ENCODE measurements around the gene NR6A1.

NR6A1 gene

GRCh38 chr9:124693403-124693802, 77.7 kb downstream of the NR6A1 start:
- Mint-ChIP-seq H3K9me3 (ENCODE audit: low read depth) (no peaks in the 10 kb centered on the region), H3K4me3 (no peak overlapping the region), H3K27ac (no peak overlapping the region), H3K36me3 (peaks cover 2% of the 10 kb centered on the region), H3K27me3 (no peaks in the 10 kb centered on the region), H3K4me1 (ENCODE audit: low read depth) (no peaks in the 10 kb centered on the region)

GRCh38 chr9:124688238-124688904, 82.7 kb downstream of the NR6A1 start:
- H3K36me3 Mint-ChIP-seq: peaks cover 3% of the 10 kb centered on the region
- H3K4me3 Mint-ChIP-seq: no peak overlapping the region
- H3K27ac Mint-ChIP-seq: no peak overlapping the region
- no peaks in the 10 kb centered on the region for H3K9me3 Mint-ChIP-seq (ENCODE audit: low read depth)
- H3K4me1 Mint-ChIP-seq (ENCODE audit: low read depth): no peaks in the 10 kb centered on the region
- H3K27me3 Mint-ChIP-seq: no peaks in the 10 kb centered on the region

GRCh38 chr9:124686918-124687317, 84.2 kb downstream of the NR6A1 start:
- H3K27ac Mint-ChIP-seq: no peak overlapping the region

GRCh38 chr9:124685217-124685616, 85.9 kb downstream of the NR6A1 start:
- Mint-ChIP-seq H3K36me3 (peaks cover 5% of the 10 kb centered on the region), H3K4me3 (no peak overlapping the region), H3K9me3 (ENCODE audit: low read depth) (no peaks in the 10 kb centered on the region), H3K27me3 (peaks cover 4% of the 10 kb centered on the region), H3K27ac (no peak overlapping the region), H3K4me1 (ENCODE audit: low read depth) (no peaks in the 10 kb centered on the region)

More at GRCh38 chr9:124686918-124687317, 84.2 kb downstream of the NR6A1 start:
- peaks cover 1% of the 10 kb centered on the region for H3K27me3 Mint-ChIP-seq
- peaks cover 3% of the 10 kb centered on the region for H3K36me3 Mint-ChIP-seq
- no peaks in the 10 kb centered on the region for H3K4me1 Mint-ChIP-seq (ENCODE audit: low read depth)
- no peaks in the 10 kb centered on the region for H3K9me3 Mint-ChIP-seq (ENCODE audit: low read depth)
- H3K4me3 Mint-ChIP-seq: no peak overlapping the region

GRCh38 chr9:124684169-124684568, 86.9 kb downstream of the NR6A1 start:
- no peak overlapping the region for H3K27ac Mint-ChIP-seq
- H3K9me3 Mint-ChIP-seq (ENCODE audit: low read depth): no peaks in the 10 kb centered on the region
- peaks cover 4% of the 10 kb centered on the region for H3K27me3 Mint-ChIP-seq
- H3K4me1 Mint-ChIP-seq (ENCODE audit: low read depth): no peaks in the 10 kb centered on the region
- H3K4me3 Mint-ChIP-seq: no peak overlapping the region
- H3K36me3 Mint-ChIP-seq: peaks cover 5% of the 10 kb centered on the region

GRCh38 chr9:124683043-124683442, 88.1 kb downstream of the NR6A1 start:
- H3K27ac Mint-ChIP-seq: no peak overlapping the region
- H3K4me1 Mint-ChIP-seq (ENCODE audit: low read depth): no peaks in the 10 kb centered on the region
- peaks cover 2% of the 10 kb centered on the region for H3K36me3 Mint-ChIP-seq
- peaks cover 4% of the 10 kb centered on the region for H3K27me3 Mint-ChIP-seq
- no peak overlapping the region for H3K4me3 Mint-ChIP-seq
- H3K9me3 Mint-ChIP-seq (ENCODE audit: low read depth): no peaks in the 10 kb centered on the region

GRCh38 chr9:124680714-124681390, 90.3 kb downstream of the NR6A1 start:
- Mint-ChIP-seq H3K27me3 (peaks cover 4% of the 10 kb centered on the region), H3K4me3 (no peak overlapping the region), H3K27ac (no peak overlapping the region), H3K36me3 (peaks cover 2% of the 10 kb centered on the region), H3K9me3 (ENCODE audit: low read depth) (no peaks in the 10 kb centered on the region), H3K4me1 (ENCODE audit: low read depth) (no peaks in the 10 kb centered on the region)

GRCh38 chr9:124680049-124680448, 91.1 kb downstream of the NR6A1 start:
- Mint-ChIP-seq H3K36me3 (peaks cover 2% of the 10 kb centered on the region), H3K27ac (no peak overlapping the region), H3K4me3 (no peak overlapping the region), H3K9me3 (ENCODE audit: low read depth) (no peaks in the 10 kb centered on the region), H3K4me1 (ENCODE audit: low read depth) (no peaks in the 10 kb centered on the region), H3K27me3 (peaks cover 6% of the 10 kb centered on the region)

GRCh38 chr9:124676159-124676551, 95.0 kb downstream of the NR6A1 start:
- no peak overlapping the region for H3K4me3 Mint-ChIP-seq
- H3K27ac Mint-ChIP-seq: no peak overlapping the region
- H3K9me3 Mint-ChIP-seq (ENCODE audit: low read depth): peaks cover 5% of the 10 kb centered on the region
- peaks cover 16% of the 10 kb centered on the region for H3K4me1 Mint-ChIP-seq (ENCODE audit: low read depth)
- peaks cover 5% of the 10 kb centered on the region for H3K36me3 Mint-ChIP-seq
- peaks cover 4% of the 10 kb centered on the region for H3K27me3 Mint-ChIP-seq

- Mint-ChIP-seq H3K27me3 (peaks cover 2% of the 10 kb centered on the region), H3K36me3 (peaks cover 3% of the 10 kb centered on the region), H3K4me3 (no peak overlapping the region), H3K27ac (no peak overlapping the region), H3K9me3 (ENCODE audit: low read depth) (peaks cover 5% of the 10 kb centered on the region), H3K4me1 (ENCODE audit: low read depth) (peaks cover 16% of the 10 kb centered on the region)
Measured at GRCh38 chr9:124675261-124676158, 95.6 kb downstream of the NR6A1 start.

GRCh38 chr9:124674651-124675050, 96.5 kb downstream of the NR6A1 start:
- Mint-ChIP-seq H3K4me3 (no peak overlapping the region), H3K9me3 (ENCODE audit: low read depth) (peaks cover 5% of the 10 kb centered on the region), H3K36me3 (peaks cover 3% of the 10 kb centered on the region), H3K27me3 (peaks cover 2% of the 10 kb centered on the region), H3K4me1 (ENCODE audit: low read depth) (peaks cover 16% of the 10 kb centered on the region), H3K27ac (no peak overlapping the region)

- peaks cover 2% of the 10 kb centered on the region for H3K27me3 Mint-ChIP-seq
- H3K4me3 Mint-ChIP-seq: no peak overlapping the region
- H3K36me3 Mint-ChIP-seq: peaks cover 3% of the 10 kb centered on the region
- H3K27ac Mint-ChIP-seq: no peak overlapping the region
- H3K4me1 Mint-ChIP-seq (ENCODE audit: low read depth): peaks cover 16% of the 10 kb centered on the region
- peaks cover 5% of the 10 kb centered on the region for H3K9me3 Mint-ChIP-seq (ENCODE audit: low read depth)
Measured at GRCh38 chr9:124673063-124673462, 98.0 kb downstream of the NR6A1 start.

GRCh38 chr9:124671861-124672260, 99.2 kb downstream of the NR6A1 start:
- Mint-ChIP-seq H3K4me1 (ENCODE audit: low read depth) (peaks cover 16% of the 10 kb centered on the region), H3K9me3 (ENCODE audit: low read depth) (peaks cover 5% of the 10 kb centered on the region), H3K27ac (no peak overlapping the region), H3K36me3 (peaks cover 3% of the 10 kb centered on the region), H3K27me3 (peaks cover 2% of the 10 kb centered on the region), H3K4me3 (no peak overlapping the region)

GRCh38 chr9:124666642-124667041, 104.5 kb downstream of the NR6A1 start:
- Mint-ChIP-seq H3K27ac (no peak overlapping the region), H3K4me1 (ENCODE audit: low read depth) (no peaks in the 10 kb centered on the region), H3K27me3 (peaks cover 1% of the 10 kb centered on the region), H3K9me3 (ENCODE audit: low read depth) (no peaks in the 10 kb centered on the region), H3K36me3 (peaks cover 6% of the 10 kb centered on the region), H3K4me3 (no peak overlapping the region)

Measured in activated naive CD8-positive, alpha-beta T cell (primary cell).